RPMI8226 (cell line): ENCODE measurements around the gene RBM47.
A peak's percentile ranks its signal among the peaks of the same experiment; 100 is the strongest.

Source experiments
- DNase-seq: peaks from one replicate; pipeline ENCODE4 v3.0.0-alpha.2; 2015

RBM47 gene

DNA sequence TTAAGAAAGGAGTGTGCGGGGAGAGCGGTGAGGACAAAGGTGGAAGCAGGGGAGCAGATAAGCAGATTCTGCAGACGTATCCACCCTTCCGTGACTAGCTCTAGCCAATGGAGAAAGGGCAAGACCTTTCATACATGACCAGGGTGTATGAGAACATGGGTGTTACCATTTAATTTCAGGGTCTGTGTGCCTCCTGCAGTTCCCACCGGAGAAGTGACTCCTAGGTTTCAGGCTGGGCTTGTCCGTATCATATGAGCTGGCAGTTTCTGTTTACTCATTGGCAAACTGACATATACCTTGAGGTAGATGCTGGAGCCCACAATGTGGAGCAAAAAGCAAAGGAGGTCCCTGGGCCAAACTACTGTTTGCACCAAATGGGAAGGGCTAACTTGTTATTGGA is 6.8 kb downstream of the RBM47 start:
- DNase-seq, result peak; percentile 10

DNA sequence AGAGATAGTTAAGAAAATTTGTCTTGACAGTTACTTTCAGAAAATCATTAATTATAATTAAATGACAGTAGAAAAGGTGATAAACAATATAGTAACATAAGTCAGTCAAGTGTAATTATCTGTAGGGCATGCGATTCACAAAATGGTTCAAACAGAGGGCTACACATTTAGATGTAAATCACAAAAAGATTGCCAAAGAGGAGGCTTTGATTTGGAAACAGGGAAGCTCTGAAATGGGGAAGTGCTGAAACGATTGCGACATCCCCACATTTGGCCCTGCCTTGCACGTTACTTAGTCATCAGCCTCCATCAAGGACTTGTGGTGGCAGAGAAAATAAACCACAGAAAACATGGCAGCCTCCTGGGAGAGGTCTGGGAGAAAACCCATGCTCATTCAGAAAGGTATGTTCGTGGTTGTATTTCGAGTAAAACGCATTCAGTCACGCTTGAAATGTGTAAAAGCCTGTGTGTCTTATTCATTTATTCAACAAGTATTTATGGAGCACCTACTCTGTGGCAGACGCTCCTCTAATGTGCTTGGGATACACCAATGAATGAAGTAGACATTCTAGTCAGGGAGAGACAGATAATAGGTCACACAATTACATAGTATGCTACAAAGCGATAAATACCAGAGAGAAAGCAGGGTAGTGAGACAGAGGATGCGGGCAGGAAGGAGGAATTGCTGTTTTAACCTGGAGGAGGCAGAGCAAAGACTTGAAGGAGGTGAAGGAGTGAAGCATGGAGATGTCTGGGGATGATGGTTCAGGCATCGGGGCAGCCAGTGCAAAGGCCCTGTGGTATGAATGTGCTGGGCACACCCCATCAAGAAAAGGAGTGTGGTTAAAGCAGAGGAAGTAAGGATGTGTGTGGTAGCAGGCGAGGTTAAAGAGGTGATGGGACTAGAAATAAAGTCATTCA is 7.8 kb downstream of the RBM47 start:
- peak; percentile 85 for DNase-seq

GRCh38 chr4:40621229-40621591 is 8.5 kb downstream of the RBM47 start:
- DNase-seq, result peak; percentile 66

GRCh38 chr4:40619600-40619999 is 10.1 kb downstream of the RBM47 start:
- DNase-seq, result no peak

- DNase-seq, result no peak
These were observed 11.8 kb downstream of the RBM47 start for GRCh38 chr4:40617872-40618271.

GRCh38 chr4:40614031-40614430 is 15.6 kb downstream of the RBM47 start:
- DNase-seq, result no peak

DNA sequence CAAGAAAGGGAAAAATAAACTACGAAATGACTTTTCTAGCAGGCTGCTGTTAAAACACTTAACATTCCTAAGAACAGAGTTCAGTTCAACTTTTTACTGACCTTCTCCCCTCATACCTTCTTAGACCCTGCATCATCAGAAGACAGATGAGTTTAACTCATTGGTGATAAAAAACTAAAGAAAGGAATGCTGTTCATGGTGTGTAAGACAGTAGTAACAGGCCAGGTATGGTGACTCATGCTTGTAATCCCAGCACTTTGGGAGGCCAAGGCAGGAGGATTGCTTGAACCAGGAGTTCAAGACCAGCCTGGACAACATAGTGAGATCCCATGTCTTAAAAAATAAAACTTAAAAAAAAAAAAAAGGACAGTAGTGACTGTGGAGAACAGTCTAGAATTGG is 16.2 kb downstream of the RBM47 start:
- no peak for DNase-seq

GRCh38 chr4:40612831-40613230 is 16.8 kb downstream of the RBM47 start:
- DNase-seq, result no peak

GRCh38 chr4:40612283-40612682 is 17.4 kb downstream of the RBM47 start:
- DNase-seq, result no peak

GRCh38 chr4:40608628-40609027 is 21.0 kb downstream of the RBM47 start:
- DNase-seq, result no peak

DNA sequence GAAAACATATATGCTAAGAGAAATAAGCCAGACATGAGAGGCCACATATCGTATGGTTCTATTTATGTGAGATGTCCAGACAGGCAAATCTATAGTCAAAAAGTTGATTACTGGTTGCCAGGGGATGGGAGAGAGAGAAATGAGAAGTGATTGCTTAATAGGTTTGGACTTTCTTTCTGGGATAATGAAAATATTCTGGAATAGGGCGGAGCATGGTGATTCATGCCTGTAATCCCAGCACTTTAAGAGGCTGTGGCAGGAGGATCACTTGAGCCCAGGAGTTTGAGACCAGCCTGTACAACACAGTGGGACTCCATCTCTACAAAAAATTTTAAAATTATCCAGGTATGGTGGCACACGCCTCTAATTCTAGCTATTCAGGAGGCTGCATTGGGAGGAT is 22.4 kb downstream of the RBM47 start:
- no peak for DNase-seq

DNA sequence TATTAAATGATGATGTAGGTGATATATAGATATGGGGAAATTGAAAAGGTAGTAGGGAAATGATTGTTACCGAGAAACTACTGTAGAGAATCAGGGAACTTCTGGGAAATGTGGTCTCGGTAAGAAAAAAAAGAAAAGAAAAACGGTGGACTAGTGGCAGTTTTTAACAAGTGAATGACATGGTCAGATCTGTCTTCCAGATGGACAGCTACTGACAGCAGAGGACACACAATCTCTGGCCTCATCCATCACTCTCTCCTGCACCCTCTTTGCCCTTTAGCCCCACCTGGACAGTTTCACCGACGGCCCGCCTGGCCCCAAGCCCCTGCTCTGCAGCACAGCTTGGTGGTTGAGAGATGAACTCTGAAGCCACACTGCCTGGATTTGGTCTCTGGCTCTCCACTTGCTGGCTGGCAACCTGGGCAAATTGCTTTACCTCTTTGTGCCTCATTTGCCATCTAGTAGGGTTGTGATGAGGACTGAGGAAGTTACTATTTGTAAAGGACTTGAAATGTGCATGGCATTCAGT is 23.4 kb downstream of the RBM47 start:
- no peak for DNase-seq

DNA sequence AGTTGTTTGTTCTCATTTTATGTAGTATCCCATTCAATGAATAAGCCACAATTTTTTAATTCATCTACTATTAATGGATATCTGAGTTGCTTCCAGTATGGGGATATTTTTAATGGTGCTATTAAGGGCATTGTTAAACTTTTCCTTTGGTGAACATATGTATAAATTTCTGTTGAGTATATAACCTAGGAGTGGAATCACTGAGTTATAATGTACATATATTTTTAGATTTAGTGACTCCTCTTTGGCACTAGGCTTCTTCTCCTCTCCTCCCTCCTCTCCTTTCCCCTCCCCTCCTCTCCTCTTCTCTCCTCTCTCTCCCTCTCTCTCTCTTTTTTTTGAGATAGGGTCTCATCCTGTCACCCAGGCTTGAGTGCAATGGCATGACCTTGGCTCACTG is 26.4 kb downstream of the RBM47 start:
- no peak for DNase-seq

GRCh38 chr4:40601641-40602040 is 28.0 kb downstream of the RBM47 start:
- no peak for DNase-seq

DNA sequence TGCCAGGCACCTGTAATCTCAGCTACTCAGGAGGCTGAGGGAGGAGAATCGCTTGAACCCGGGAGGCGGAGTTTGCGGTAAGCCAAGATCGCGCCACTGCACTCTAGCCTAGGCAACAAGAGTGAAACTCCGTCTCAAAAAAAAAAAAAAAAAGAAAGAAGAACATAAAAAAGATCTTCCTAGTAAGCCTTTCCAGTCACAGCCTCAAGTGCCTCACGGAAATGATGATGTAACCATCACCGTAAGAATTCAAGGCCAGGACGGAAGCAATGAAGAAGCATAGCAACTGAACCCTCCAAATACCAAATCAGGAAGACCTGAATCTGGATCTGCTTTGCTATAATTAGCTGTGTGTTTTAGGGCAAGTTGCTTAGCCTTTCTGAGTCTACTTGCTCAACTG is 28.8 kb downstream of the RBM47 start:
- no peak for DNase-seq

DNA sequence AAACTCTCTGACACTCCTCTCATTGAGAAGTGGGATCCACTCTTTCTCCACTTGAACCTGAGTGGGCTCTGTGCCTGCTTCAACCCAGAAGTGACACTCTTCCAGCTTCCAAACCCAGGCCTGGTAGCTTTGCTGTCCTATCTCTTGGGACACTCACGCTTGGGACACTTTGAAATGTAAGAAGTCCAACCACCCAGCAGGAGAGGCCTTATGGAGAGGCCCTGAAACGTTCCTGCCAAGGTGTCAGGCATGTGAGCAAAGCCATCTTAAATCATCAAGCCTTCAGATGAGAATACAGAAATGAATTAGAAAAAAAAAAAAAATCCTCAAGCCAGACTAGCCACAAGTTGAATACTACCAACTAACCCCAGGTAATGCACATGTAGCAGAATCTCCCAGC is 30.2 kb downstream of the RBM47 start:
- no peak for DNase-seq

DNA sequence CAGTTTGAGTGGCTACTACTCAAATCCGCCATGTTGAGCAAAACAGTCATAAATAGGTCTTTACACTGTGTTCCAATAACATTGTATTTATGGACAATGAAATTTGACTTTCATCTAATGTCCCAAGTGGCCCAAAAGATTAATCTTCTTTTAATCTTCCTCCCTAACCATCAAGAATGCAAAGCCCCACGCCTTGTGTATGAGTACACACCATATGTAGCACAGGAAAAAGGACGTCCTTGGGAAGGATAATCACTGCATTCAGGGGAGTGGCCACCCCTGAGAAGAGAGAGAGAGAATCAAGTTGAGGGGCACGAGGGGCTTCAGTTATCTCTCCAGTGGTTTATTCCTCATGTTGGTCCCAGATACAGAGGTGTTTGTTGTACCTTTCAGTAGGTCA is 33.1 kb downstream of the RBM47 start:
- no peak for DNase-seq

DNA sequence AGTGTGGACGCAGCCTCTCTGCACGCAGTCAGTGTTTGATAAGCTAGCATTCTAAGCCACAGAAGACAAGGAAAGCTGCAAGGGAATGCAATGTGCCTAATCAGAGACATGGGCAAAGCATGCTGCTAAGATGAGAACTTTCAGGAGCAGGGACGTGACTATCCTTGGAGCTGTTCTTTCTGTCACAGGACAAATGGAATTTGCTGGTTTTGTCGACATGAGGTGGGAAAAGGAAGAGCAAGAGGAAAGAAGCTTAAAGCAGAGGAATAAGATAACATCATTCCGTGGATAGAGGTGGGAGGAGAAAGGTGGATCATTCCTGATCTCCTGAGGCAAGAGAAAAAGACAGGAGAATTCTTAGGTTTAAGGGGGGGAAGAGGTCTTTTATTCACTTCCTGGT is 33.7 kb downstream of the RBM47 start:
- no peak for DNase-seq

DNA sequence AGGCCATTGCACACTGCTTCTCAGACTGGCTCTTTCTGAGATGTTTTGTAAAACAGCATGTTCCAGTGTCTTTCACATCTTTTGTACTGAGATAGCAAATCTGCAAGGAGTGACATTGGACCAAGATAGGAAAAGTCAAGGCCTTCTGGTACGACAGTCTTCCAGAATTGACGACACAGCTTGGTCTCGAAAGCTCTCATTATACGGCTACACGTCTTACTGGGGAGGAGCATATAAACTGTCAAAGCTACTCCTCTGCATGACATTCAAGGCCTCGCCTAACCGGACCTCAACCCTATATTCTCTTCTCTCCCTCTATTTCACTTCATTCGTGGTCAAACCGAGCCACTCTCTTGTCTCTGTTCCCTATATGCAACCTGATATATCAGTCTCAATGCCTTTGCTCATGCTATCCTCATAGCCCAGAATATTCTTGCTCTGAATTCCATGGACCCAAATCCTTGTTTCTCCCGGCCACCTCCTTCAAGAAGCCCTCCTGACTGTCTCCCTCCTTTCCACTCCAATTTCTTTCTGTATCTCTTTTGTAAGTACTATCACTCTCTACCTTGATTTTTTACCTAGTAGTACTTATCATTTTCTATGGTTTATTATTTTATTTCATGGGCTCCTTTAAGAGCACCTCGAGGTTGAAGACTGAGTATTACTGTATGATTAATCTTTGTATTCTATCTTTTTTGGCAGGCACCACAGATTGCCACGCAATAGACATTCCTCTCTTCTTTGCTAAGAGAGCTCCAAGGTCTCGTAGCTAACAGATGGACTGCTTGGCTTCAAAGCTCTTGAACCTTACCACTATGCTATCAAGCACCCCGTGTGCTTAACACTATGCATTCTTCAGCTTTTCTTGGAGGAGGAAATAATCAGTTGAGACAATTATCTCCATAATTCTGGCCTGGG is 35.1 kb downstream of the RBM47 start:
- no peak for DNase-seq

- no peak for DNase-seq
These were observed 37.6 kb downstream of the RBM47 start for GRCh38 chr4:40592034-40592433.

GRCh38 chr4:40587826-40588225 is 41.8 kb downstream of the RBM47 start:
- DNase-seq, result no peak

DNA sequence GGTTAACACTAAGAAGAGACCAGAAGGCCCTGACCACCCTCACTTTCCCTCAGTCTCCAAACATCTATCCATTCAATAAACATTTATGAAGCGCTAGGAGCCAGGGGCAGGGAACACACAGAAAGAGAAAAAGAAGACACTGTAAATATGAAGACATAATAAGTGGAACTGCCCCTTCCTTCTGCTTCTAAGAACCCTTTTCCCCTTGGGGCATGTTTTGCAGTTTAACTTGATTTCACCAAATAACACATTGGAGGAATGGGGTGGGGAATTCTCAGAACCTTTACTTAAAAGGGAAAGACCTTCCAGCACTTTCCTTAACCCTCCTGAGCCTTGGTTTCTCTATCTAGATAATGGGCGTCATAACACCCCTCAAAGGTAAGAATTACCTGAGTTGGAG is 42.3 kb downstream of the RBM47 start:
- DNase-seq, result no peak

GRCh38 chr4:40586729-40587128 is 42.9 kb downstream of the RBM47 start:
- DNase-seq, result no peak

GRCh38 chr4:40586034-40586433 is 43.6 kb downstream of the RBM47 start:
- DNase-seq, result no peak
